A549 treated with AZD2906 at 1 μM for 4 hours (cell line): ENCODE measurements around the gene MRPL21. TPM values are rescaled to one million over a fixed set of nuclear protein-coding genes. Genes with fewer than 3 reads are reported as not detected.

Source experiments
- total RNA-seq: library from RNA; stranded (reverse); fragments of 200-300 nt; extraction: Qiagen RNA extraction; gene quantifications from 5 replicates; pipeline ENCODE4 v1.2.3, GENCODE V29; 2022

MRPL21 gene
- total RNA-seq: 119 to 139 TPM (median 132 TPM) in 5 replicates

GRCh38 chr11:68903288-68904247 lies at the start of gene MRPL21, which contains the start of gene IGHMBP2:
MRPL21 (minus strand) TSS chr11:68903832; CDS start chr11:68903810, 22 bp downstream.
IGHMBP2 (plus strand) TSS chr11:68903891; CDS start chr11:68903953, 62 bp downstream.

GRCh38 chr11:68841718-68842426 lies 61.8 kb downstream of the MRPL21 start, which contains the start of gene CPT1A:
CPT1A (minus strand) TSS chr11:68841916; CDS start chr11:68815474, 26,442 bp downstream.

Other genes with a start within 250 kb of the MRPL21 start
- gene GAL, start 219.3 kb downstream of the MRPL21 start, total RNA-seq: 12.0 to 27.0 TPM (median 22.8 TPM) in 5 replicates
- 3.7 to 6.6 TPM (median 5.3 TPM) in 5 replicates for gene TESMIN, start 152.3 kb downstream of the MRPL21 start, total RNA-seq
- gene CPT1A, start 61.9 kb downstream of the MRPL21 start, total RNA-seq: 28.4 to 32.1 TPM (median 30.9 TPM) in 5 replicates
- 12.6 to 14.6 TPM (median 13.9 TPM) in 5 replicates for gene IGHMBP2, start 59 bp upstream of the MRPL21 start, total RNA-seq
- gene MRGPRD, start 77.2 kb upstream of the MRPL21 start, total RNA-seq: not detected in 5 replicates
- 0.07 TPM in 3 of 5 replicates, not detected in the others for gene MRGPRF, start 109.4 kb upstream of the MRPL21 start, total RNA-seq
- gene TPCN2, start 145.1 kb upstream of the MRPL21 start, total RNA-seq: 10.0 to 13.9 TPM (median 12.9 TPM) in 5 replicates